ENCODE data around the gene SH2D7.
A peak's percentile ranks its signal among the peaks of the same experiment; 100 is the strongest.

SH2D7 gene

DNA sequence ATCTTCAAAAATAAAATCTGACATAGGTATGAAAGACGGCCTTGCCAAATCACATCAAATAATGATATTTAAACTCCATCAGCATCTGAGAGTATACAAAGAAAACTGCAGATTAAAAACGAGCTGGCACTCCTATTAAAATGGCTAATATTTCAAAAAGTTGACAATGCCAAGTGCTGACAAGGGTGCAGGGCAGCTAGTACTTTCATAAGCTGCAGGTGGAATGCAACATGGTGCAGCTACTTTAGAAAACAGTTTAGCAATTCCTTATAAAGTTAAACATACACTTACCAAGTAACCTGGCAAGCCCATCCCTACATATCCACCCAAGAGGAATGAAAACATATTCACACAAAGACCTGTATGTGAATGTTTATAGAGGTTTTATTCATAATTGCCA, 37.8 kb upstream of the SH2D7 start:
- ATAC-seq (replicated peaks): no peak
- no peak for DNase-seq
- Mint-ChIP-seq H3K36me3 (ENCODE audit: insufficient read depth) (peaks cover 40% of the 10 kb centered on the region), H3K9me3 (no peaks in the 10 kb centered on the region), H3K4me3 (peak overlapping the region; percentile 40 to 66), H3K27me3 (no peaks in the 10 kb centered on the region), H3K27ac (peak overlapping the region; percentile 95 to 96), H3K4me1 (ENCODE audit: low read depth in 2 of 2) (peaks cover 67 to 91% of the 10 kb centered on the region in 2 donors)

- Mint-ChIP-seq H3K27me3 (no peaks in the 10 kb centered on the region), H3K9me3 (no peaks in the 10 kb centered on the region), H3K36me3 (ENCODE audit: insufficient read depth) (peaks cover 35% of the 10 kb centered on the region), H3K4me3 (peak overlapping the region; percentile 40 to 66), H3K27ac (peak overlapping the region; percentile 95 to 96), H3K4me1 (ENCODE audit: low read depth in 2 of 2) (peaks cover 67 to 91% of the 10 kb centered on the region in 2 donors)
- DNase-seq (peak; percentile 56 to 62 (median 58)), ATAC-seq (replicated peaks) (peak; percentile 55)
These were observed 37.4 kb upstream of the SH2D7 start for GRCh38 chr15:78054966-78055365.

GRCh38 chr15:78055919-78056713, 36.2 kb upstream of the SH2D7 start:
- Mint-ChIP-seq H3K27ac (peak overlapping the region; percentile 95 to 96), H3K9me3 (no peaks in the 10 kb centered on the region), H3K4me1 (ENCODE audit: low read depth in 2 of 2) (peaks cover 62 to 86% of the 10 kb centered on the region in 2 donors), H3K4me3 (peak overlapping the region; percentile 40 to 66), H3K36me3 (ENCODE audit: insufficient read depth) (peaks cover 24% of the 10 kb centered on the region), H3K27me3 (no peaks in the 10 kb centered on the region)
- ATAC-seq (replicated peaks) (peak; percentile 11), DNase-seq (no peak)

GRCh38 chr15:78056714-78057269, 35.6 kb upstream of the SH2D7 start:
- peak overlapping the region; percentile 95 to 96 for H3K27ac Mint-ChIP-seq
- peaks cover 57 to 81% of the 10 kb centered on the region in 2 donors for H3K4me1 Mint-ChIP-seq (ENCODE audit: low read depth in 2 of 2)

DNA sequence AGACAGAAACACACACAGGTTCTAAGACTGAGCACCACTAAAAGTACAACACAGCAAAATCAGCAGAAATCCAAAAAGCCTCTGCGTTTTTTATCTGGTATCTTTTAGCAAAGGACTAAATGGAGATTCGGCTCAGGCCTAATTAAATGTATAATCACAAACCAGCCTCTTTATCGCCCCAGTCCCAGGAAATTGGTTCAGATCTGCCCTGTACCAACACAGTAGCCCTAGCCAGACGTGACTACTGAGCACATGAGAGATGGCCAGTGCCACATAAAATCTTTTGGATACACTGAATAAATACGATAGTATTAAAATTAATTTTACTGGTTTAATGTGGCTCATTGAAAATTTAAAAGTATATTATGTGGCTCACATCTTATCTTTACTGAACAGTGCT, 34.6 kb upstream of the SH2D7 start:
- no peaks in the 10 kb centered on the region for H3K9me3 Mint-ChIP-seq
- H3K27me3 Mint-ChIP-seq: no peaks in the 10 kb centered on the region
- DNase-seq (no peak), ATAC-seq (replicated peaks) (no peak)
- H3K36me3 Mint-ChIP-seq (ENCODE audit: insufficient read depth): peaks cover 15% of the 10 kb centered on the region
- peaks cover 51 to 80% of the 10 kb centered on the region in 2 donors for H3K4me1 Mint-ChIP-seq (ENCODE audit: low read depth in 2 of 2)
- H3K27ac Mint-ChIP-seq: peak overlapping the region in 1 of 2 donors; percentile 96
- peak overlapping the region in 1 of 2 donors; percentile 44 for H3K4me3 Mint-ChIP-seq

More at GRCh38 chr15:78056714-78057269, 35.6 kb upstream of the SH2D7 start:
- Mint-ChIP-seq H3K4me3 (peak overlapping the region; percentile 40 to 66), H3K36me3 (ENCODE audit: insufficient read depth) (peaks cover 23% of the 10 kb centered on the region), H3K9me3 (no peaks in the 10 kb centered on the region), H3K27me3 (no peaks in the 10 kb centered on the region)
- peak; percentile 29 for ATAC-seq (replicated peaks)
- DNase-seq: no peak

- Mint-ChIP-seq H3K4me3 (peak overlapping the region in 1 of 2 donors; percentile 44), H3K36me3 (ENCODE audit: insufficient read depth) (peaks cover 12% of the 10 kb centered on the region), H3K9me3 (no peaks in the 10 kb centered on the region), H3K27me3 (no peaks in the 10 kb centered on the region), H3K27ac (peak overlapping the region; percentile 75 to 96), H3K4me1 (ENCODE audit: low read depth in 2 of 2) (peaks cover 55 to 79% of the 10 kb centered on the region in 2 donors)
- ATAC-seq (replicated peaks) (no peak), DNase-seq (no peak)
These were observed 33.9 kb upstream of the SH2D7 start for GRCh38 chr15:78058401-78058935.

DNA sequence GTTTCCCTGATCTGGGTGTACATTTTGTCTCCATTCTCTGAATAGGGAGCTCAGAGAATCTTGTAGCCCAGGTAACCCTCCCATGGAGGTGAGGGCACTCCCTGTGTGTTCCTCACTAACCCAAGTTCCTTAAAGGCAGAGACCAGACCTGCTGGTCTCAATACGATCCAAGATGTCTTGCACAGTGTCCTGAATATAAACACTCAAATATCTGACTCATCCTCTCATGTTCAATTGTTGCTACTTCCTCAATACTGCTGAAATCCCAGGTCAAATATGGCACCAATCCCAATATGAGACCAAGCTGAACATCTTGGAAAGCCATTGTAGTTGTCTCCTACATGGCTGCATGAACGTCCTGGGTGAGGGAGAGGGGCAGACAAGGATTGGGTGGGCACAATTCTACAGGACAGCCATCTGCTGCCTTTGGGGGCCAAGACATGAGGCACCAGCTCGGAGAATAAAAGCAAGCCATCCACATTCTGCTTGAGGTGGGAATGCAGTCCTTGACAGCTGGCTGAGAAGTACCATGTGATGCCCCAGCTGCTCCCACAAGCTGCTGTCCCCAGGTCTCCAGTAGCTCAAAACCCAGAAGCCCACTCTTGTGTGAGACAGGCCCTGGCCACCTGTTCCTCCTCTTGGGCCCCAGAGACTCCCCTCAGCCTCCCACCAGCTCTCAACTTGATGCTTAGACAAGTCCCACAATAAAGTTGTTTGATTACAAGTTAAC, 33.1 kb upstream of the SH2D7 start:
- Mint-ChIP-seq H3K27me3 (no peaks in the 10 kb centered on the region), H3K36me3 (ENCODE audit: insufficient read depth) (peaks cover 12% of the 10 kb centered on the region), H3K4me1 (ENCODE audit: low read depth in 2 of 2) (peaks cover 53 to 73% of the 10 kb centered on the region in 2 donors), H3K4me3 (peak overlapping the region in 1 of 2 donors; percentile 44), H3K27ac (peak overlapping the region; percentile 75 to 96), H3K9me3 (no peaks in the 10 kb centered on the region)
- DNase-seq (no peak), ATAC-seq (replicated peaks) (no peak)

DNA sequence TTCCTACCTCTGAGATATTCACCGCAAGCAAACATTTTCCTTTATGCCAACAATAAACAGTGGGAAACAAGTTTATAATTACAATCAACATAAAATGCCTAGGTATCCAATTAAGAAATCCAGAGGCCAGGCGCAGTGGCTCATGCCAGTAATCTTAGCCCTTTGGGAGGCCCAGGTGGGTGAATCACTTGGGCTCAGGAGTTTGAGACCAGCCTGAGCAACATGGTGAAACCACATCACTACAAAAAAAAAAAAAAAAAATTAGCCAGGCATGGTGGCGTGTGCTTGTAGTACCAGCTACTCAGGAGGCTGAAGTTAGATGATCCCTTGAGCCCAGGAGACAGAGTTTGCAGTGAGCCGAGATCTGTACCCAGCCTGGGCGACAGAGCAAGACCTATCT, 32.1 kb upstream of the SH2D7 start:
- DNase-seq: no peak
- Mint-ChIP-seq H3K36me3 (ENCODE audit: insufficient read depth) (peaks cover 5% of the 10 kb centered on the region), H3K27ac (peak overlapping the region; percentile 57 to 96), H3K27me3 (no peaks in the 10 kb centered on the region), H3K4me1 (ENCODE audit: low read depth in 2 of 2) (peaks cover 47 to 64% of the 10 kb centered on the region in 2 donors), H3K4me3 (peak overlapping the region; percentile 30 to 44), H3K9me3 (no peaks in the 10 kb centered on the region)
- ATAC-seq (replicated peaks): no peak

DNA sequence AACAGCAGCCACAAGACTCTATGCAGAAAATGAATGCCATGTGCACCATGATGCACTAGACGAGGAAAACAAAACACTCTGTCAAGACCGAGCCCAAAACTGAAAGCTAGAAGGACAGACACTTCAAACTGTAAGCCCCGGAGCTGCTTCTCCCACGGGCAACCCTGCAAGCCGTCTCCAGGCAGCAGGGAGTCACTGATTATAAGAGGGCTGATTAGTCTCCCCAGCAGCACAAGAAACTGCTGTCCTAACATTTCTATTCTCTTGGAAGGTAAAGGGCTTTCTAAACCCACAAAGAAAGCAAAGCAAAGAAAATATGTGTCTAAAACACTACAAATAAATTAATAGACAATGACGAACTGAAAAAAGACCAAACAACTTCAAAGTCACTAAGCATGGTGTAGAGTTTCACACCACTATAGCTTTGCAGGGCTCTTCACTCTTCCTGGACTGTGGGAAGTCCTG, 30.4 kb upstream of the SH2D7 start:
- DNase-seq (peak in 2 of 3 experiments; percentile 34 to 47), ATAC-seq (replicated peaks) (peak; percentile 77)
- Mint-ChIP-seq H3K4me1 (ENCODE audit: low read depth in 2 of 2) (peaks cover 29 to 47% of the 10 kb centered on the region in 2 donors), H3K36me3 (ENCODE audit: insufficient read depth) (peaks cover 4% of the 10 kb centered on the region), H3K9me3 (no peaks in the 10 kb centered on the region), H3K27ac (peak overlapping the region in 1 of 2 donors; percentile 95), H3K27me3 (no peaks in the 10 kb centered on the region), H3K4me3 (peak overlapping the region in 1 of 2 donors; percentile 80)

DNA sequence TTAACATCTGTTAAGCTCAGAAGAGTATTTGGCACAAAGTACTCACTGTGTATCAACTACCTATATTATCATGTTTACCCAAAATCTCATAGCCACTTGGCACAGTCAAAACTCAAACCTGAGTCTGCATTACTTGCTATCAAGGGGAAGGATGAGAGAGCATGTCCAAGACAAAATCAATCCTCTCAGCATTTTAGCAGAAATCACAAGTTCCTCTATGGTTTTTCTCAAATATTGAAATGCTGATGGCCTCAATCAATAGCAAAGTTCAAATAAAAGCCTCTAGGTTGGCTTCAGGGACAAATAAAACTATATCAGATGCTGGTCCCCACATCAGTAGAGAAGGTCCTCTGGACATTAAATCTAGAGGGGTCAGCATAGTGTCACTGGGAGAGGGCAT, 29.1 kb upstream of the SH2D7 start:
- ATAC-seq (replicated peaks): no peak
- peak overlapping the region in 1 of 2 donors; percentile 36 for H3K4me3 Mint-ChIP-seq
- peak overlapping the region in 1 of 2 donors; percentile 29 for H3K27ac Mint-ChIP-seq
- DNase-seq: no peak
- no peaks in the 10 kb centered on the region for H3K27me3 Mint-ChIP-seq
- H3K9me3 Mint-ChIP-seq: no peaks in the 10 kb centered on the region
- H3K4me1 Mint-ChIP-seq (ENCODE audit: low read depth in 2 of 2): peaks cover 28 to 38% of the 10 kb centered on the region in 2 donors
- H3K36me3 Mint-ChIP-seq (ENCODE audit: insufficient read depth): no peaks in the 10 kb centered on the region

- H3K27me3 Mint-ChIP-seq: no peaks in the 10 kb centered on the region
- no peaks in the 10 kb centered on the region for H3K9me3 Mint-ChIP-seq
- DNase-seq (no peak), ATAC-seq (replicated peaks) (no peak)
- H3K4me3 Mint-ChIP-seq: no peak overlapping the region
- peaks cover 31 to 32% of the 10 kb centered on the region in 2 donors for H3K4me1 Mint-ChIP-seq (ENCODE audit: low read depth in 2 of 2)
- peaks cover 5% of the 10 kb centered on the region for H3K36me3 Mint-ChIP-seq (ENCODE audit: insufficient read depth)
- no peak overlapping the region for H3K27ac Mint-ChIP-seq
These were observed 28.4 kb upstream of the SH2D7 start for GRCh38 chr15:78063970-78064385.

GRCh38 chr15:78064544-78064943, 27.8 kb upstream of the SH2D7 start:
- DNase-seq (no peak), ATAC-seq (replicated peaks) (no peak)
- no peak overlapping the region for H3K27ac Mint-ChIP-seq
- H3K36me3 Mint-ChIP-seq (ENCODE audit: insufficient read depth): peaks cover 6% of the 10 kb centered on the region
- no peaks in the 10 kb centered on the region for H3K9me3 Mint-ChIP-seq
- H3K4me1 Mint-ChIP-seq (ENCODE audit: low read depth in 2 of 2): peaks cover 26 to 32% of the 10 kb centered on the region in 2 donors
- H3K27me3 Mint-ChIP-seq: no peaks in the 10 kb centered on the region
- no peak overlapping the region for H3K4me3 Mint-ChIP-seq

DNA sequence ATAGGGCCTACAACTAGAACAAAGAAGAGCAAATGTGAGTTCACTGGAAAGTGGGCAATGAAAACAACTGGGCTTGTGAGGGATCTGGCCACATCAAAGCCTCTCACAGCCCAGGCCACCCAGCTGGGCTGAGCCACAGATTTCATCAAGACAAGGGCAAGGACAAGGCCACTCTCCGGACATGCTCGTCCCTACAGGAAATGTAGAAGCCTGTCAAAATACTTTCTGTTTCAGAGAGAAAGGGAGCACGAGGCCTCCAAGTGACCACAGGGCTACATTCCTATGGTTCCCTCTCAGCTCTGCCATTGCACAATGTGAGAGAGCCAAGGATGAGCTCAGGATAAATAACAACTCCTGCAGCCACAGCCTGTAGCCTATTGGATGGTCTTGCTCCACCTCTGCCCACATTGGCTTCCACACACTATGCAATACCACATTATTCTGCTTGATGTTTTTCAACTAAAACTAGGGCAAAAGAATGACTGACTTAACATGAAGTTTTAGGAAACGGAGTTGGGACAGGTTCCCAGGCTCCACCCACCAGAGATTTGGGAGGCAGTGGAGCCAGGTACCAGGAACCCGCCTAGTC, 27.0 kb upstream of the SH2D7 start:
- H3K36me3 Mint-ChIP-seq (ENCODE audit: insufficient read depth): peaks cover 6% of the 10 kb centered on the region
- no peaks in the 10 kb centered on the region for H3K9me3 Mint-ChIP-seq
- H3K27me3 Mint-ChIP-seq: no peaks in the 10 kb centered on the region
- no peak overlapping the region for H3K4me3 Mint-ChIP-seq
- peak; percentile 37 for ATAC-seq (replicated peaks)
- H3K4me1 Mint-ChIP-seq (ENCODE audit: low read depth in 2 of 2): peaks cover 19 to 29% of the 10 kb centered on the region in 2 donors
- DNase-seq: no peak
- H3K27ac Mint-ChIP-seq: no peak overlapping the region

Measured in effector memory CD8-positive, alpha-beta T cell (primary cell).